ENCODE data around the gene GNAQ.

GNAQ gene

GRCh38 chr9:77935211-77935610 lies 96.4 kb downstream of the GNAQ start:
- DNase-seq: no peak

GRCh38 chr9:77933976-77934375 lies 97.6 kb downstream of the GNAQ start:
- peak in 1 of 2 experiments; percentile 37 for DNase-seq

GRCh38 chr9:77933019-77933418 lies 98.6 kb downstream of the GNAQ start:
- no peak for DNase-seq

GRCh38 chr9:77929942-77930341 lies 101.7 kb downstream of the GNAQ start:
- DNase-seq: no peak

- no peak for DNase-seq
Observed at GRCh38 chr9:77927265-77927664, 104.3 kb downstream of the GNAQ start.

GRCh38 chr9:77926371-77926878 lies 105.2 kb downstream of the GNAQ start:
- no peak for DNase-seq

GRCh38 chr9:77922591-77922990 lies 109.0 kb downstream of the GNAQ start:
- no peak for DNase-seq

- no peak for DNase-seq
Observed at GRCh38 chr9:77917800-77918199, 113.8 kb downstream of the GNAQ start.

- no peak for DNase-seq
Observed at GRCh38 chr9:77916820-77917219, 114.8 kb downstream of the GNAQ start.

GRCh38 chr9:77916410-77916819 lies 115.2 kb downstream of the GNAQ start:
- no peak for DNase-seq

GRCh38 chr9:77915744-77916143 lies 115.9 kb downstream of the GNAQ start:
- DNase-seq: no peak

- DNase-seq: no peak
Observed at GRCh38 chr9:77912895-77913693, 118.5 kb downstream of the GNAQ start.

GRCh38 chr9:77911928-77912327 lies 119.7 kb downstream of the GNAQ start:
- DNase-seq: no peak

- no peak for DNase-seq
Observed at GRCh38 chr9:77910194-77910621, 121.4 kb downstream of the GNAQ start.

GRCh38 chr9:77909306-77909705 lies 122.3 kb downstream of the GNAQ start:
- no peak for DNase-seq

- DNase-seq: no peak
Observed at GRCh38 chr9:77908293-77908692, 123.3 kb downstream of the GNAQ start.

GRCh38 chr9:77907585-77907984 lies 124.0 kb downstream of the GNAQ start:
- no peak for DNase-seq

GRCh38 chr9:77906991-77907390 lies 124.6 kb downstream of the GNAQ start:
- DNase-seq: no peak

GRCh38 chr9:77903666-77904285 lies 127.8 kb downstream of the GNAQ start:
- no peak for DNase-seq

- DNase-seq: no peak
Observed at GRCh38 chr9:77901771-77902170, 129.8 kb downstream of the GNAQ start.

GRCh38 chr9:77901018-77901417 lies 130.6 kb downstream of the GNAQ start:
- no peak for DNase-seq

- no peak for DNase-seq
Observed at GRCh38 chr9:77899679-77900354, 131.8 kb downstream of the GNAQ start.

- DNase-seq: no peak
Observed at GRCh38 chr9:77898864-77899263, 132.7 kb downstream of the GNAQ start.

Data from NCI-H526 (cell line).